Ovary (tissue), 9 donors: ENCODE data around the gene SV2B. TPM values are rescaled to one million over a fixed set of nuclear protein-coding genes. Genes with fewer than 3 reads are reported as not detected.

Source experiments
- DNase-seq, 5 donors: peaks; one replicate each; pipeline ENCODE4 v3.0.0-alpha.2; 2019 to 2020
- H3K27ac ChIP-seq, 2 donors: fragments of 200-600 bp; one replicate each; pipeline versions ENCODE4 v1.5.1 to v1.8.0; 2019 to 2022
- H3K27me3 ChIP-seq: fragments of 200-600 bp; one replicate; pipeline ENCODE4 v1.8.0; 2022
- H3K36me3 ChIP-seq: fragments of 200-600 bp; sonication (generic); one replicate; pipeline ENCODE4 v1.5.1; 2019
- H3K4me1 ChIP-seq: one replicate; pipeline ENCODE4 v1.8.1; 2013; ENCODE audit warnings: mild to moderate bottlenecking, moderate library complexity; ENCODE audit not compliant: insufficient read depth
- H3K4me3 ChIP-seq: fragments of 200-600 bp; sonication (generic); one replicate; pipeline ENCODE4 v1.5.1; 2017
- H3K9me3 ChIP-seq, 2 donors: fragments of 200-600 bp in 1 of 2; sonication (generic) in 1 of 2; one replicate each; pipeline versions ENCODE4 v1.5.1 to v1.8.1; 2013 to 2019; ENCODE audit warnings: mild to moderate bottlenecking in 1 of 2, moderate library complexity in 1 of 2
- CTCF ChIP-seq, 3 donors: fragments of 450-650 bp in 2 of 3; fragments of 200-600 bp in 1 of 3; IDR thresholded peaks; one replicate each; pipeline versions ENCODE4 v1.5.1 to v1.8.0; 2016 to 2022; ENCODE audit warnings: antibody characterized with exemption in 3 of 3, mild to moderate bottlenecking in 1 of 3
- EP300 ChIP-seq: sonication (generic); formaldehyde crosslinking; IDR thresholded peaks from one replicate; pipeline ENCODE4 v1.6.1; 2017; ENCODE audit warnings: antibody characterized with exemption
- POLR2A ChIP-seq: fragments of 450-650 bp; IDR thresholded peaks from one replicate; pipeline ENCODE4 v1.6.1; 2017; ENCODE audit warnings: antibody characterized with exemption, mild to moderate bottlenecking, moderate library complexity
- WGBS, 3 donors: extraction: QIAGEN DNeasy Blood & Tissue Kit in 1 of 3; methylation state at CpG; one replicate each; pipeline versions ENCODE4 v1.1.5 to v1.1.7; 2013 to 2017; 5-methylcytosine and 5-hydroxymethylcytosine counted together
- intact Hi-C, 4 donors: fragments of 100-400 bp; cut with DNase I; formaldehyde crosslinking; loops; one replicate each; pipeline versions ENCODE4 v1.11.0 to v1.15.1; 2022 to 2023
- polyA plus RNA-seq, 2 donors: library from polyadenylated mRNA; stranded (reverse); fragments of 200-250 nt in 1 of 2; fragments of 350-450 nt in 1 of 2; fragmentation: Illumina TruSeq in 1 of 2; extraction: RNeasy Lipid Tissue Mini Kit (QIAGEN cat#74804) in 1 of 2; gene quantifications; one replicate each; pipeline ENCODE4 v1.2.3, GENCODE V29; 2013 to 2014
- total RNA-seq, 7 donors: library from RNA; depleted of rRNA in 2 of 7; stranded (reverse); fragments of >200 nt in 2 of 7; fragmentation: NEBNext Ultra II Directional in 3 of 7; extraction: Animal tissue kit (Norgen Biotek cat#: 25700) in 3 of 7; gene quantifications; one replicate each; pipeline versions ENCODE4 v1.1.0 to v1.2.4, GENCODE V29; 2016 to 2023
- donor health status: DM: no; HTN: no; CAD: no; lungs with moderate emphysema.
- donor health status: DM: no; HTN: no; CAD: no.
- donor health status: Bipolar disorder and iron deficiency.
- donor health status: DM: yes; HTN: yes; CAD: no.
- donor health status: DM: no; HTN: no; CAD: no.
- donor health status: DM: yes; HTN: yes; CAD: no.

Gene SV2B
- total and polyA plus RNA-seq, 9 donors = 0.10 to 1.3 (median 0.22) TPM; not detected in 1

- Histone ChIP-seq H3K27ac (no peak overlapping the region), H3K27me3 (no peaks in the 10 kb centered on the region), H3K36me3 (no peaks in the 10 kb centered on the region), H3K4me3 (no peak overlapping the region), H3K4me1 (no peaks in the 10 kb centered on the region), H3K9me3 (no peaks in the 10 kb centered on the region)
- peak in 2 of 5 donors; percentile 17 to 23 for DNase-seq
- intact Hi-C loops = loop anchor here (5.0 to 10.0 kb wide), 5 partner anchors 552 to 1259 kb away; partner anchors contain the start of gene SLCO3A1 (in 1 of the 4)
- TF ChIP-seq POLR2A (no peak), CTCF (IDR thresholded peaks at IDR 0.05) (peak in 1 of 3 donors; percentile 37), EP300 (no peak)
- 19 to 20% (median 19%) methylated on average over 11 of the region's 11 CpGs for WGBS, 3 donors
These were observed 202.8 kb downstream of the SV2B start for GRCh38 chr15:91302588-91303439.

GRCh38 chr15:91304210-91304609 is 204.2 kb downstream of the SV2B start:
- Histone ChIP-seq H3K9me3 (no peaks in the 10 kb centered on the region), H3K27ac (no peak overlapping the region), H3K4me3 (no peak overlapping the region), H3K4me1 (no peaks in the 10 kb centered on the region), H3K27me3 (no peaks in the 10 kb centered on the region), H3K36me3 (no peaks in the 10 kb centered on the region)
- no peak for DNase-seq
- TF ChIP-seq EP300 (no peak), CTCF (IDR thresholded peaks at IDR 0.05) (no peak), POLR2A (no peak)
- WGBS, 3 donors = 38 to 71% (median 62%) methylated on average over 2 of the region's 2 CpGs
- intact Hi-C loops = loop anchor here (5.0 to 10.0 kb wide), 5 partner anchors 551 to 1258 kb away; partner anchors contain the start of gene SLCO3A1 (in 1 of the 4)

- no peaks in the 10 kb centered on the region for H3K27me3 ChIP-seq
- TF ChIP-seq CTCF (IDR thresholded peaks at IDR 0.05) (no peak), EP300 (no peak), POLR2A (no peak)
- H3K9me3 ChIP-seq = no peaks in the 10 kb centered on the region
- no peaks in the 10 kb centered on the region for H3K36me3 ChIP-seq
- H3K27ac ChIP-seq = no peak overlapping the region
- no peaks in the 10 kb centered on the region for H3K4me1 ChIP-seq
- 57 to 64% (median 60%) methylated on average over 6 of the region's 6 CpGs for WGBS, 3 donors
- intact Hi-C loops = loop anchor here (5.0 to 10.0 kb wide), 5 partner anchors 550 to 1258 kb away; partner anchors contain the start of gene SLCO3A1 (in 1 of the 4)
- no peak overlapping the region for H3K4me3 ChIP-seq
- DNase-seq = no peak
These were observed 204.7 kb downstream of the SV2B start for GRCh38 chr15:91304786-91305185.

GRCh38 chr15:91306144-91306543 is 206.1 kb downstream of the SV2B start:
- Histone ChIP-seq H3K27me3 (no peaks in the 10 kb centered on the region), H3K27ac (no peak overlapping the region), H3K4me1 (no peaks in the 10 kb centered on the region), H3K36me3 (no peaks in the 10 kb centered on the region), H3K4me3 (no peak overlapping the region), H3K9me3 (no peaks in the 10 kb centered on the region)
- WGBS, 3 donors = 68 to 79% (median 74%) methylated on average over 7 of the region's 7 CpGs
- intact Hi-C loops = loop anchor here in 2 of 4 donors (10.0 kb wide), 3 partner anchors 549 to 779 kb away; partner anchors contain the start of gene SLCO3A1 (in 1 of the 2)
- DNase-seq = no peak
- no peak for TF ChIP-seq CTCF (IDR thresholded peaks at IDR 0.05)
- no peak for TF ChIP-seq EP300
- no peak for TF ChIP-seq POLR2A
